Activated CD4-positive, alpha-beta T cell treated with anti-CD3 and anti-CD28 coated beads, Interleukin-2, amount 50 U/mL, for 16 hours (primary cell): Measurements from ENCODE around the gene TK2.
"Not testable (repeated sequence)": the region's sequence is repeated elsewhere in the genome, so short reads cannot be mapped to it uniquely, and the experiment has no call there.

Source experiments
- DNase-seq: peaks from one replicate; pipeline ENCODE4 v3.0.0-alpha.2; 2020

TK2 gene

GRCh38 chr16:66517586-66518263 is 32.2 kb downstream of the TK2 start:
- no peak for DNase-seq

- peak; percentile 96 for DNase-seq
Observed at GRCh38 chr16:66516808-66517585, 32.9 kb downstream of the TK2 start.

- no peak for DNase-seq
Observed at GRCh38 chr16:66516509-66516807, 33.5 kb downstream of the TK2 start.

- DNase-seq, result peak; percentile 61
Observed at GRCh38 chr16:66515596-66516508, 34.1 kb downstream of the TK2 start.

GRCh38 chr16:66514980-66515595 is 34.8 kb downstream of the TK2 start:
- not testable (repeated sequence) for DNase-seq

GRCh38 chr16:66514391-66514790 is 35.5 kb downstream of the TK2 start:
- DNase-seq, result not testable (repeated sequence)

GRCh38 chr16:66513111-66513723 is 36.7 kb downstream of the TK2 start:
- DNase-seq, result no peak

GRCh38 chr16:66512272-66513110 is 37.4 kb downstream of the TK2 start:
- DNase-seq, result no peak

- no peak for DNase-seq
Observed at GRCh38 chr16:66511602-66512271, 38.2 kb downstream of the TK2 start.

- no peak for DNase-seq
Observed at GRCh38 chr16:66510711-66511601, 39.0 kb downstream of the TK2 start.

GRCh38 chr16:66510298-66510697 is 39.6 kb downstream of the TK2 start:
- DNase-seq, result no peak

GRCh38 chr16:66509576-66509975 is 40.3 kb downstream of the TK2 start:
- no peak for DNase-seq

- DNase-seq, result no peak
Observed at GRCh38 chr16:66508914-66509496, 40.9 kb downstream of the TK2 start.

- DNase-seq, result no peak
Observed at GRCh38 chr16:66508248-66508913, 41.5 kb downstream of the TK2 start.

- DNase-seq, result no peak
Observed at GRCh38 chr16:66507731-66508239, 42.1 kb downstream of the TK2 start.

- no peak for DNase-seq
Observed at GRCh38 chr16:66503612-66504011, 46.3 kb downstream of the TK2 start.

GRCh38 chr16:66503030-66503429 is 46.9 kb downstream of the TK2 start:
- DNase-seq, result no peak

- DNase-seq, result no peak
Observed at GRCh38 chr16:66502020-66502913, 47.7 kb downstream of the TK2 start.
